ENCODE data around the gene ZNF280B. TPM values are rescaled to one million over a fixed set of nuclear protein-coding genes. Genes with fewer than 3 reads are reported as not detected.
"Not testable (repeated sequence)": the region's sequence is repeated elsewhere in the genome, so short reads cannot be mapped to it uniquely, and the experiment has no call there.

ZNF280B gene
- total RNA-seq, 1 experiment from 2014 or later = not detected

DNA sequence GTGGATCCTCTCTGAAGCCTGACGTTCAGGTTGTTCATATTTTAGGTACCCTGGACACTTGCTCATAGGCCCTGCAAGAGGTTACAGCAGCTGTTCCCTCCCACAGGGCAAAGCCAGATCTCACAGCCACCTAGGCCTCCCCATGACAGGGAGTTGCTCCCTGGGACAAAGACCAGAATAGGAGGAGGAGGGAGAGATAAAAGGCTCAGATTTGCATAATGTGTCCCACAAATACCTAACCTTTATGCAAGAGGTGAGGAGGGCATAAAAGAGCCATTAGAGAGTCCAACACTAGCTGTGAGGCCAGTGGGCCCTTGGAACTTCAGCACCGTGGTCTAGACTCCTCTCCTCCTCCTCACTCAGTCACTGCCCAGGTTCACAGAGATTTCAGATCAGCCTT is 33.8 kb downstream of the ZNF280B start:
- H3K27me3 Mint-ChIP-seq (ENCODE audit: insufficient read depth, unreplicated experiment) = no peaks in the 10 kb centered on the region
- TF ChIP-seq, protein P1, sequence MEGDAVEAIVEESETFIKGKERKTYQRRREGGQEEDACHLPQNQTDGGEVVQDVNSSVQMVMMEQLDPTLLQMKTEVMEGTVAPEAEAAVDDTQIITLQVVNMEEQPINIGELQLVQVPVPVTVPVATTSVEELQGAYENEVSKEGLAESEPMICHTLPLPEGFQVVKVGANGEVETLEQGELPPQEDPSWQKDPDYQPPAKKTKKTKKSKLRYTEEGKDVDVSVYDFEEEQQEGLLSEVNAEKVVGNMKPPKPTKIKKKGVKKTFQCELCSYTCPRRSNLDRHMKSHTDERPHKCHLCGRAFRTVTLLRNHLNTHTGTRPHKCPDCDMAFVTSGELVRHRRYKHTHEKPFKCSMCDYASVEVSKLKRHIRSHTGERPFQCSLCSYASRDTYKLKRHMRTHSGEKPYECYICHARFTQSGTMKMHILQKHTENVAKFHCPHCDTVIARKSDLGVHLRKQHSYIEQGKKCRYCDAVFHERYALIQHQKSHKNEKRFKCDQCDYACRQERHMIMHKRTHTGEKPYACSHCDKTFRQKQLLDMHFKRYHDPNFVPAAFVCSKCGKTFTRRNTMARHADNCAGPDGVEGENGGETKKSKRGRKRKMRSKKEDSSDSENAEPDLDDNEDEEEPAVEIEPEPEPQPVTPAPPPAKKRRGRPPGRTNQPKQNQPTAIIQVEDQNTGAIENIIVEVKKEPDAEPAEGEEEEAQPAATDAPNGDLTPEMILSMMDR (IDR thresholded peaks at IDR 0.05; ENCODE audit: unreplicated experiment) = no peak
- H3K27ac Mint-ChIP-seq (ENCODE audit: low read depth, unreplicated experiment) = no peak overlapping the region
- intact Hi-C loops (cut with micrococcal nuclease) = no loop called here
- BruUV-seq (replicated peaks) = no TSS peak
- no peaks in the 10 kb centered on the region for H3K9me3 Mint-ChIP-seq (ENCODE audit: unreplicated experiment)
- no peaks in the 10 kb centered on the region for H3K36me3 Mint-ChIP-seq (ENCODE audit: insufficient read depth, unreplicated experiment)
- ChIA-PET POLR2A (no interaction called here), CTCF (interaction anchor here (1.6 to 5.2 kb wide), 2 partner anchors 10 to 484 kb away, joined by 5 to 27 read pairs; no protein-coding TSS in a partner anchor)
- H3K4me3 Mint-ChIP-seq (ENCODE audit: unreplicated experiment) = no peak overlapping the region
- no peaks in the 10 kb centered on the region for H3K4me1 Mint-ChIP-seq (ENCODE audit: insufficient read depth, unreplicated experiment)
- DNase-seq (ENCODE audit: unreplicated experiment) = no peak

GRCh38 chr22:22471104-22471503 is 37.4 kb downstream of the ZNF280B start:
- H3K27me3 Mint-ChIP-seq (ENCODE audit: insufficient read depth, unreplicated experiment); intact Hi-C loops (cut with micrococcal nuclease); BruUV-seq (replicated peaks); H3K27ac Mint-ChIP-seq (ENCODE audit: low read depth, unreplicated experiment); DNase-seq (ENCODE audit: unreplicated experiment); H3K4me1 Mint-ChIP-seq (ENCODE audit: insufficient read depth, unreplicated experiment); POLR2A ChIA-PET; H3K4me3 Mint-ChIP-seq (ENCODE audit: unreplicated experiment); H3K36me3 Mint-ChIP-seq (ENCODE audit: insufficient read depth, unreplicated experiment): not testable (repeated sequence)
- peaks cover 12% of the 10 kb centered on the region for H3K9me3 Mint-ChIP-seq (ENCODE audit: unreplicated experiment)
- CTCF ChIA-PET = interaction anchor here (1.3 kb wide), 1 partner anchor 378 kb away, joined by 3 read pairs; no protein-coding TSS in a partner anchor

- no peak for DNase-seq (ENCODE audit: unreplicated experiment)
- H3K36me3 Mint-ChIP-seq (ENCODE audit: insufficient read depth, unreplicated experiment) = no peaks in the 10 kb centered on the region
- peaks cover 8% of the 10 kb centered on the region for H3K27me3 Mint-ChIP-seq (ENCODE audit: insufficient read depth, unreplicated experiment)
- ChIA-PET CTCF (no interaction called here), POLR2A (no interaction called here)
- BruUV-seq (replicated peaks) = no TSS peak
- H3K27ac Mint-ChIP-seq (ENCODE audit: low read depth, unreplicated experiment) = no peak overlapping the region
- H3K4me3 Mint-ChIP-seq (ENCODE audit: unreplicated experiment) = no peak overlapping the region
- TF ChIP-seq, protein P1 (IDR thresholded peaks at IDR 0.05; ENCODE audit: unreplicated experiment) = no peak
- intact Hi-C loops (cut with micrococcal nuclease) = no loop called here
- no peaks in the 10 kb centered on the region for H3K4me1 Mint-ChIP-seq (ENCODE audit: insufficient read depth, unreplicated experiment)
- peaks cover 12% of the 10 kb centered on the region for H3K9me3 Mint-ChIP-seq (ENCODE audit: unreplicated experiment)
Measured at GRCh38 chr22:22469527-22469926, 39.0 kb downstream of the ZNF280B start.

DNA sequence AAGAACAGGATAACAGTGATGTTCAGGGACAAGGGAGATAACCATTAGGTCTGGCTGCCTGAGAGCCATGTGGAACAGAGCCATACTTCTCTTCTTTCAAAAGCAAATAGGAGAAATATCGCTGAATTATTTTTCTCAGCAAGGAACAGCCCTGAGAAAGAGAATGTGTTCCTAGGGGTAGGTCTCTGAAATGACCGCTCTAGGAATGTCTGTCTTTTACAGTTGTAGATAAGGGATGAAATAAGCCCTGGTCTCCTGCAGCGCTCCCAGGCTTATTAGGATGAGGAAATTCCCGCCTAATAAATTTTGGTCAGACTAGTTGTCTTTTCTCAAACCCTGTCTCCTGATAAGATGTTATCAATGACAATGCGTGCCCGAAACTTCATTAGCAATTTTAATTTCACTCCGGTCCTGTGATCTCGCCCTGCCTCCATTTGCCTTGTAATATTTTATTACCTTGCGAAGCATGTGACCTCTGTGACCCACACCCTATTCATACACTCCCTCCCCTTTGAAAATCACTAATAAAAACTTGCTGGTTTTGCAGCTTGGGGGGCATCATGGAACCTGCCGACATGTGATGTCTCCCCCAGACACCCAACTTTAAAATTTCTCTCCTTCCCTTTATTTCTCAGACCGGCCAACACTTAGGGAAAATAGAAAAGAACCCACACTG is 39.6 kb downstream of the ZNF280B start:
- H3K36me3 Mint-ChIP-seq (ENCODE audit: insufficient read depth, unreplicated experiment); BruUV-seq (replicated peaks); H3K4me1 Mint-ChIP-seq (ENCODE audit: insufficient read depth, unreplicated experiment); H3K4me3 Mint-ChIP-seq (ENCODE audit: unreplicated experiment); POLR2A ChIA-PET; DNase-seq (ENCODE audit: unreplicated experiment); H3K27ac Mint-ChIP-seq (ENCODE audit: low read depth, unreplicated experiment); intact Hi-C loops (cut with micrococcal nuclease): not testable (repeated sequence)
- CTCF ChIA-PET = interaction anchor here (0.6 kb wide), 2 partner anchors 44 to 60 kb away, joined by 3 read pairs; no protein-coding TSS in a partner anchor
- Mint-ChIP-seq H3K9me3 (ENCODE audit: unreplicated experiment) (peaks cover 12% of the 10 kb centered on the region), H3K27me3 (ENCODE audit: insufficient read depth, unreplicated experiment) (peaks cover 14% of the 10 kb centered on the region)

GRCh38 chr22:22467112-22467511 is 41.4 kb downstream of the ZNF280B start:
- Mint-ChIP-seq H3K36me3 (ENCODE audit: insufficient read depth, unreplicated experiment) (no peaks in the 10 kb centered on the region), H3K4me3 (ENCODE audit: unreplicated experiment) (no peak overlapping the region), H3K4me1 (ENCODE audit: insufficient read depth, unreplicated experiment) (peaks cover 3% of the 10 kb centered on the region), H3K27ac (ENCODE audit: low read depth, unreplicated experiment) (no peak overlapping the region), H3K27me3 (ENCODE audit: insufficient read depth, unreplicated experiment) (peaks cover 17% of the 10 kb centered on the region), H3K9me3 (ENCODE audit: unreplicated experiment) (peaks cover 12% of the 10 kb centered on the region)
- no peak for DNase-seq (ENCODE audit: unreplicated experiment)
- CTCF ChIA-PET = no interaction called here
- TF ChIP-seq, protein P1 (IDR thresholded peaks at IDR 0.05; ENCODE audit: unreplicated experiment) = no peak
- intact Hi-C loops (cut with micrococcal nuclease) = no loop called here
- POLR2A ChIA-PET = no interaction called here
- no TSS peak for BruUV-seq (replicated peaks)

Measured in MCF 10A (cell line).